NB4 (cell line): ENCODE measurements around the gene FBXO2.

Source experiments
- CTCF ChIP-seq: IDR thresholded peaks from one replicate; pipeline ENCODE4 v1.5.1; 2012; ENCODE audit warnings: low read depth, low read length
- MAX ChIP-seq: IDR thresholded peaks from 2 replicates; pipeline ENCODE4 v1.6.1; 2011; ENCODE audit warnings: low read depth, low read length

- TF ChIP-seq CTCF (no peak), MAX (no peak)
These were observed 3.4 kb upstream of the FBXO2 start for GRCh38 chr1:11657654-11658053.
